OCI-LY1 (cell line): Measurements from ENCODE around the gene TADA3.
A peak's percentile ranks its signal among the peaks of the same experiment; 100 is the strongest.

Experiments used
- H2AFZ ChIP-seq: fragments of 200-600 bp; sonication (generic), shearing (Covaris generic); 2 replicates; pipeline ENCODE4 v1.6.0; 2014; ENCODE audit warnings: antibody characterized with exemption, mild to moderate bottlenecking, low read length
- H3F3A ChIP-seq: fragments of 200-600 bp; sonication (generic), shearing (Covaris generic); 2 replicates; pipeline ENCODE4 v1.6.0; 2014; ENCODE audit warnings: mild to moderate bottlenecking, antibody characterized with exemption, low read length, moderate library complexity; ENCODE audit not compliant: insufficient read depth
- H3K27ac ChIP-seq: fragments of 200-600 bp; sonication (generic); 2 replicates; pipeline ENCODE4 v1.5.1; 2014; ENCODE audit warnings: low read length, mixed run types, mild to moderate bottlenecking, low read depth; ENCODE audit not compliant: poor library complexity, severe bottlenecking
- H3K27me3 ChIP-seq: fragments of 200-600 bp; sonication (generic); 2 replicates; pipeline ENCODE4 v1.6.0; 2014; ENCODE audit warnings: antibody characterized with exemption, mild to moderate bottlenecking, low read length, moderate library complexity; ENCODE audit not compliant: insufficient read depth
- H3K36me3 ChIP-seq: fragments of 200-600 bp; sonication (generic); 2 replicates; pipeline ENCODE4 v1.6.1; 2014; ENCODE audit warnings: mild to moderate bottlenecking, antibody characterized with exemption, low read length, moderate library complexity, mixed read lengths; ENCODE audit not compliant: insufficient read depth
- H3K4me1 ChIP-seq: fragments of 200-600 bp; sonication (generic); 2 replicates; pipeline ENCODE4 v1.5.1; 2014; ENCODE audit warnings: mild to moderate bottlenecking, low read length, moderate library complexity; ENCODE audit not compliant: insufficient read depth, severe bottlenecking
- H3K4me2 ChIP-seq: fragments of 200-600 bp; sonication (generic), shearing (Covaris generic); 2 replicates; pipeline ENCODE4 v1.6.1; 2014; ENCODE audit warnings: low read length
- H3K4me3 ChIP-seq: fragments of 200-600 bp; sonication (generic); 2 replicates; pipeline ENCODE4 v1.5.1; 2014; ENCODE audit warnings: low read length, low read depth, mild to moderate bottlenecking, mixed read lengths; ENCODE audit not compliant: poor library complexity, severe bottlenecking
- H3K79me2 ChIP-seq: fragments of 200-600 bp; shearing (Covaris generic); 2 replicates; pipeline ENCODE4 v1.6.1; 2016; ENCODE audit warnings: mixed run types, low read length, mixed read lengths; ENCODE audit not compliant: insufficient read depth
- H3K9ac ChIP-seq: fragments of 200-600 bp; sonication (generic), shearing (Covaris generic); 2 replicates; pipeline ENCODE4 v1.6.1; 2014; ENCODE audit warnings: mild to moderate bottlenecking, low read length, mixed read lengths
- H3K9me2 ChIP-seq: fragments of 200-600 bp; sonication (generic), shearing (Covaris generic); 2 replicates; pipeline ENCODE4 v1.6.1; 2014; ENCODE audit warnings: low read depth, mild to moderate bottlenecking, low read length, mixed read lengths
- H3K9me3 ChIP-seq: fragments of 200-600 bp; shearing (Covaris generic); 2 replicates; pipeline ENCODE4 v1.6.1; 2014; ENCODE audit warnings: low read length, mixed read lengths
- H4K20me1 ChIP-seq: fragments of 200-600 bp; sonication (generic), shearing (Covaris generic); 2 replicates; pipeline ENCODE4 v1.6.0; 2016; ENCODE audit warnings: mild to moderate bottlenecking, low read length; ENCODE audit not compliant: insufficient read depth
- EZH2 ChIP-seq: fragments of 200-600 bp; sonication (generic), shearing (Covaris generic); IDR thresholded peaks from 2 replicates; pipeline ENCODE4 v1.8.0; 2017; ENCODE audit warnings: borderline replicate concordance, mixed run types, mild to moderate bottlenecking, antibody characterized with exemption, low read length, moderate library complexity, mixed read lengths
- TF ChIP-seq, protein P1 (sequence below): fragments of 200-600 bp; sonication (generic), shearing (Covaris generic); IDR thresholded peaks from 2 replicates; pipeline ENCODE4 v1.5.1; 2017; ENCODE audit warnings: mild to moderate bottlenecking, antibody characterized with exemption, low read length, moderate library complexity, mixed read lengths

TADA3 gene

GRCh38 chr3:9732740-9733115 is 59.5 kb downstream of the TADA3 start:
- Histone ChIP-seq H2AFZ (no peak overlapping the region), H3K79me2 (peaks cover 19% of the 10 kb centered on the region), H3K27ac (no peak overlapping the region), H3K9me2 (no peaks in the 10 kb centered on the region), H3K4me3 (peak overlapping the region; percentile 91), H3F3A (no peaks in the 10 kb centered on the region), H3K9me3 (no peaks in the 10 kb centered on the region), H3K4me1 (peaks cover 21% of the 10 kb centered on the region), H3K9ac (peak overlapping the region; percentile 91), H3K4me2 (peak overlapping the region; percentile 95), H3K36me3 (peaks cover 43% of the 10 kb centered on the region), H3K27me3 (no peaks in the 10 kb centered on the region), H4K20me1 (no peaks in the 10 kb centered on the region)
- TF ChIP-seq, protein P1, sequence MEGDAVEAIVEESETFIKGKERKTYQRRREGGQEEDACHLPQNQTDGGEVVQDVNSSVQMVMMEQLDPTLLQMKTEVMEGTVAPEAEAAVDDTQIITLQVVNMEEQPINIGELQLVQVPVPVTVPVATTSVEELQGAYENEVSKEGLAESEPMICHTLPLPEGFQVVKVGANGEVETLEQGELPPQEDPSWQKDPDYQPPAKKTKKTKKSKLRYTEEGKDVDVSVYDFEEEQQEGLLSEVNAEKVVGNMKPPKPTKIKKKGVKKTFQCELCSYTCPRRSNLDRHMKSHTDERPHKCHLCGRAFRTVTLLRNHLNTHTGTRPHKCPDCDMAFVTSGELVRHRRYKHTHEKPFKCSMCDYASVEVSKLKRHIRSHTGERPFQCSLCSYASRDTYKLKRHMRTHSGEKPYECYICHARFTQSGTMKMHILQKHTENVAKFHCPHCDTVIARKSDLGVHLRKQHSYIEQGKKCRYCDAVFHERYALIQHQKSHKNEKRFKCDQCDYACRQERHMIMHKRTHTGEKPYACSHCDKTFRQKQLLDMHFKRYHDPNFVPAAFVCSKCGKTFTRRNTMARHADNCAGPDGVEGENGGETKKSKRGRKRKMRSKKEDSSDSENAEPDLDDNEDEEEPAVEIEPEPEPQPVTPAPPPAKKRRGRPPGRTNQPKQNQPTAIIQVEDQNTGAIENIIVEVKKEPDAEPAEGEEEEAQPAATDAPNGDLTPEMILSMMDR: no peak
- TF ChIP-seq EZH2: no peak

- Histone ChIP-seq H3K4me3 (peak overlapping the region; percentile 91), H3K9me3 (no peaks in the 10 kb centered on the region), H3K9me2 (no peaks in the 10 kb centered on the region), H3K79me2 (peaks cover 19% of the 10 kb centered on the region), H3K36me3 (peaks cover 38% of the 10 kb centered on the region), H3K4me2 (peak overlapping the region; percentile 95), H2AFZ (no peak overlapping the region), H3K9ac (peak overlapping the region; percentile 91), H3K4me1 (peaks cover 21% of the 10 kb centered on the region), H3F3A (no peaks in the 10 kb centered on the region), H4K20me1 (no peaks in the 10 kb centered on the region), H3K27ac (no peak overlapping the region), H3K27me3 (no peaks in the 10 kb centered on the region)
- TF ChIP-seq EZH2: no peak
- TF ChIP-seq, protein P1: no peak
Measured at GRCh38 chr3:9732080-9732739, 60.1 kb downstream of the TADA3 start.

- Histone ChIP-seq H3K27me3 (no peaks in the 10 kb centered on the region), H3K27ac (peak within 1 kb of the TSS; percentile 71), H3K9me3 (no peaks in the 10 kb centered on the region), H3K9ac (peak within 1 kb of the TSS; percentile 91), H3K4me1 (peaks cover 21% of the 10 kb centered on the region), H2AFZ (no peak within 1 kb of the TSS), H3K9me2 (no peaks in the 10 kb centered on the region), H3K4me3 (peak within 1 kb of the TSS; percentile 91), H3F3A (no peaks in the 10 kb centered on the region), H3K79me2 (peaks cover 19% of the 10 kb centered on the region), H3K36me3 (peaks cover 30% of the 10 kb centered on the region), H3K4me2 (peak within 1 kb of the TSS; percentile 95), H4K20me1 (no peaks in the 10 kb centered on the region)
- TF ChIP-seq, protein P1: no peak
- TF ChIP-seq EZH2: no peak
Measured at GRCh38 chr3:9731206-9732079, 60.8 kb downstream of the TADA3 start, which contains the start of gene BRPF1. BRPF1 (plus strand) TSS chr3:9731735; CDS start chr3:9734141, 2,406 bp downstream.
